Cardiac fibroblast (primary cell): ENCODE data around the gene TMC2.

Experiments used
- DNase-seq, 2 donors: peaks; one replicate each; pipeline versions ENCODE4 v3.0.0 to v3.0.0-alpha.2; 2010; ENCODE audit warnings: low read depth in 2 of 2
- H3K4me3 ChIP-seq, 2 donors: replicated peaks in 1 of 2; 1 replicate in 1 of 2; 2 replicates in 1 of 2; pipeline ENCODE4 v1.5.1; 2011; ENCODE audit warnings: low read depth in 2 of 2, low read length in 2 of 2, mild to moderate bottlenecking in 2 of 2, moderate library complexity in 1 of 2
- TF ChIP-seq, protein P1 (sequence below): IDR thresholded peaks from one replicate; pipeline ENCODE4 v1.5.1; 2011; ENCODE audit warnings: low read depth, mild to moderate bottlenecking, low read length, inconsistent platforms

TMC2 gene

DNA sequence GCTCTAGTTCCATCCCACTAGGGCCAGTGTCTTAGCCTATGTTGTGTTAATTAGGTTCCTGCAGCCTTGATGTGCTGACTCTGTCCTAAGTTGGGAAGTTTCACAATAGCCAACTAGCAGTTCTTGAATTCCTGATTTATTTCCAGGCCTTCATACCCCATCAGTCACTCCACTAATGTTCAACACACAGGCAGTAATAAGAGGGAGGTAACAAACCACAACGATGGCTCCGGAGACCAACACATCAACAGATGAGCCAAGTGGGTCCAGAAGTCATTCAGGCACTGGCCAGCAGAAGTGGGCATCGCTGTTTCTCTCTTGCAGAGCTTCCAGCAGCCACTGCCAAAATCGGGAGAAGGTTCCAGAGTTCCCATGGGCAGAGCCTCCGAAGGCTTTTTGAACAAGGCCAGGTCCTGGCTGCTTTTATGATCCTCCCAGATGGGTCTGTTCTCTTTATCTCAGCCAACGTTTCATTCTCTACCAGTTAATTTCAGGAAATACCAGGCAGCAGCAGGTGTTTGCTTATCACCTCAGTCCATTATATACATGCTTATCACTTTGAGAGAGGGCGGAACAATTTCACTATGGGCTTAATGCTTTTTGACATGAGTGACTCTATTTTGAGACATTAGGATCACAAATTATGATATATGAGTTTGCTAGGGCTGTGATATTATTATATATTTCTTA is 67.6 kb downstream of the TMC2 start:
- DNase-seq: no peak
- TF ChIP-seq, protein P1, sequence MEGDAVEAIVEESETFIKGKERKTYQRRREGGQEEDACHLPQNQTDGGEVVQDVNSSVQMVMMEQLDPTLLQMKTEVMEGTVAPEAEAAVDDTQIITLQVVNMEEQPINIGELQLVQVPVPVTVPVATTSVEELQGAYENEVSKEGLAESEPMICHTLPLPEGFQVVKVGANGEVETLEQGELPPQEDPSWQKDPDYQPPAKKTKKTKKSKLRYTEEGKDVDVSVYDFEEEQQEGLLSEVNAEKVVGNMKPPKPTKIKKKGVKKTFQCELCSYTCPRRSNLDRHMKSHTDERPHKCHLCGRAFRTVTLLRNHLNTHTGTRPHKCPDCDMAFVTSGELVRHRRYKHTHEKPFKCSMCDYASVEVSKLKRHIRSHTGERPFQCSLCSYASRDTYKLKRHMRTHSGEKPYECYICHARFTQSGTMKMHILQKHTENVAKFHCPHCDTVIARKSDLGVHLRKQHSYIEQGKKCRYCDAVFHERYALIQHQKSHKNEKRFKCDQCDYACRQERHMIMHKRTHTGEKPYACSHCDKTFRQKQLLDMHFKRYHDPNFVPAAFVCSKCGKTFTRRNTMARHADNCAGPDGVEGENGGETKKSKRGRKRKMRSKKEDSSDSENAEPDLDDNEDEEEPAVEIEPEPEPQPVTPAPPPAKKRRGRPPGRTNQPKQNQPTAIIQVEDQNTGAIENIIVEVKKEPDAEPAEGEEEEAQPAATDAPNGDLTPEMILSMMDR: no peak
- H3K4me3 ChIP-seq: no peak overlapping the region

DNA sequence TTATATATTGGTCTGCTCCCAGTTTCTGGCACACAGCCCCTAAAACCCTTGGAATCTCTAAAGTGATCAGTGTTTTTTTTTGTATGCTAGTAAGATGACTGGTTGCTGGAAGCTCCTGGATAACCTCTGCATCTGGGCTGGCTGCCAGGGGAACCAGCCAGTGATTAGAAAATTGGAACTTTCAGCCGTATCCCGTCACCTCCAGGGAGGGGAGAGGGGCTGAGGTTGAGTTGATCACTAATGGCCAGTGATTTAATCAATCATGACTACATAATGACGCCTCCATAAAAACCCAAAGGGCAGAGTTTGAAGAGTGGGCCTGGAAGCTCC is 68.1 kb downstream of the TMC2 start:
- DNase-seq: no peak
- H3K4me3 ChIP-seq: no peak overlapping the region

DNA sequence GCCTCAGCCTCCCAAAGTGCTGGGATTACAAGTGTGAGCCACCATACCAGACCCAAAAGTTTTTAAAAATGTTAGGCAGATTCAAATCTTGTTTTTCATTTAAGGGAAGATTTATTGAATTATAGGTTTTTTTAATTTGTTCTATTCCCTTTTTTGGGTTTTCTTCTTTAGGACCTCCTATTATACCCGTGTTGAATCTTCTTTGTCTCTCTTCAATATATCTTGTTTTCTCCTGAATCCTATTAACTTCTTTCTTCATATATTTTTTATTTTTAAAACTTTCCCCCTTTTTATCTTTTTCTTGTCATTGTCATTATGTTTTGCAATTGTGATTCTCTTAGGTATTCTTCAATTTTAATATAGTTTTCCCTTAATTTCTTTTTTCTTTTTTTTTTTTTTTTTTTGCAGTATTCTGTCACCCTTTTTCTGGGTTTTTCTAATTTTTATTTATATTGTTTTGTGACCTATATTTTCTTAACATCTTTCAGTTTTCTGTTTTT is 70.2 kb downstream of the TMC2 start:
- no peak for DNase-seq
- TF ChIP-seq, protein P1: no peak
- H3K4me3 ChIP-seq: no peak overlapping the region

More for the DNA sequence above, 68.1 kb downstream of the TMC2 start:
- TF ChIP-seq, protein P1: no peak

DNA sequence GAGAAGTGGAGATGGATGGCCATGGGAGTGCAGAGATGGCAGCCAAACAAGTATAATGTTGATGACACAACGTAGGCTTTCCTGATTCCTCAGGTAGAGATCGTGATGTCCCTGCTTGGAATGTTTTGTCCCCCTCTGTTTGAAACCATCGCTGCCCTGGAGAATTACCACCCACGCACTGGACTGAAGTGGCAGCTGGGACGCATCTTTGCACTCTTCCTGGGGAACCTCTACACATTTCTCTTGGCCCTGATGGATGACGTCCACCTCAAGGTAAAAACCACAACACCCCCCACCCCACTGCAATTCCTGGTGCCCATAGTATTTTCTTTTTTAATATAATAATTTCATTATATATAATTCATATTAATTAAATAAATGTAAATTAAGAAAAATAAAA is 74.0 kb downstream of the TMC2 start:
- no peak overlapping the region for H3K4me3 ChIP-seq
- no peak for DNase-seq
- TF ChIP-seq, protein P1: no peak

DNA sequence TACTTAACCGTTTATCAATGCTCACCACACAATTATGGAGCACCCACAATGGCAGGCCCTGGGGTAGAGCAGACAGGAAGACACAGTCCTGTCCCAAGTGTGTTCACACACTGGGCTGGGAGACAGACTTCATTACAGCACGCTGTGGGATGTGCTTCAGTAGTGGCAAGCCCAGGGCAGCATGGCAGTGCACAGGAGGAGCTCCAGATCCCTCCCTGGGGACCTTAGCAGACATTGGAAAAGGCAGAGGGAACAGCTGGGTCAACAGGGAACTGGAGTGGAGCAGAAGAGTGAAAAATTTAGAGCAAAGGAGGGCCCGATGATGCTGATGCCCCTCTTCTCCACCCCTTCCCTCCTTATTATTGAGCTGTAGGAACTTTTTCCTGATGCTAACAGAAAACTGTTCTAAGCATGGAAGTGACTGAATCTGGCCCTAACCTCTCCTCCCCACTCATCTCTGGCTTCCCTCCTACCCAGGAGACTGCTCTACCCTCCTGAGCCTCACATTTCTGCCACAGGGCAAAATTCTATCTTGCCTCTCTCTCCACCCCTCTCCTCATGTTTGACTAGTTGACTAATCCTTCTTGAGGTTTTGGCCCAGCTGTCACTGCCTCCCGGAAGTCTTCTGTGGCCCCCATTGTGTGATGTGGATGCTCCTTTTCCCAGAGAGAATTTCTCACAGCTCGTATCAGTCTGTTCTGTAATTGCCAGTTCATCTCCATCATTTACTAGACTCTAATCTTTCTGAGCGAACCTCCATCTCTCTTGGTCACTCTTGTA is 74.8 kb downstream of the TMC2 start:
- DNase-seq: no peak
- H3K4me3 ChIP-seq: no peak overlapping the region
- TF ChIP-seq, protein P1: no peak

DNA sequence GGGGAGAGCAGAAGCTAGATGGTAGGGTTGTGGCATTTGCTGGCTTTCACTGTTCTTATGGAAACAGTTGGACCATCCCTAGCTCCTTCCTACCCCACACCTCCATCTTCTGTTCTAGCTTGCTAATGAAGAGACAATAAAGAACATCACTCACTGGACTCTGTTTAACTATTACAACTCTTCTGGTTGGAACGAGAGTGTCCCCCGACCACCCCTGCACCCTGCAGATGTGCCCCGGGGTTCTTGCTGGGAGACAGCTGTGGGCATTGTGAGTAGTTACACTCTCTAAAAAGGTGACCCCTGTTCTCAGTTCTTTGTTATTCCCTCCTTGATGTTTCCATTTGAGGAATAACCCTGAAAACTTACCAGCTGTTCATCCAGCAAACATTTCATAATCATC is 75.7 kb downstream of the TMC2 start:
- no peak for DNase-seq
- TF ChIP-seq, protein P1: no peak

More for the DNA sequence above, 75.7 kb downstream of the TMC2 start:
- H3K4me3 ChIP-seq: no peak overlapping the region
